ENCODE data around the gene RARG.

The RARG gene

DNA sequence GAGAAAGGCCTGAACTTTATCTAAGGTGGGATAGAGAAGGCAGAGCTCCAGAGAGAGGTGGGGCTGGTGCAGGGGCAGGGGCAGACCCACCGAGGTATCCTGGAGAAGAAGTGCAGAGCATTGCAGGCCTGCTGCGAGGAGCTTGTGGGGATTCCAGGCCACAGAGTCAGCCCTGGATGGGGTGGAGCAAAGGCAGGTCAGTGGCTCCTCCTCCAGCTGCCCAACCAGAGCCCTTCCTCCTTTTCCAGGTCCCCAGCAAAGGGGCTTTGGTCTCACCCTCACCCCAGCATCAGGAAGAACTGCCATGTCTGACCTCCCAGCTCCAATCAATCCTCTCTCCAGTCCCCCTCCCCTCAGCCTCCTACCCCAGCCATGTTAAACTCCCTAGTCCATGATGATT, 71.3 kb downstream of the RARG start:
- Mint-ChIP-seq H3K27me3 (ENCODE audit: low read depth) (no peaks in the 10 kb centered on the region), H3K36me3 (ENCODE audit: low read depth) (peaks cover 22% of the 10 kb centered on the region), H3K4me1 (no peaks in the 10 kb centered on the region), H3K27ac (no peak overlapping the region), H3K4me3 (no peak overlapping the region), H3K9me3 (no peaks in the 10 kb centered on the region)
- TF ChIP-seq, protein P1, sequence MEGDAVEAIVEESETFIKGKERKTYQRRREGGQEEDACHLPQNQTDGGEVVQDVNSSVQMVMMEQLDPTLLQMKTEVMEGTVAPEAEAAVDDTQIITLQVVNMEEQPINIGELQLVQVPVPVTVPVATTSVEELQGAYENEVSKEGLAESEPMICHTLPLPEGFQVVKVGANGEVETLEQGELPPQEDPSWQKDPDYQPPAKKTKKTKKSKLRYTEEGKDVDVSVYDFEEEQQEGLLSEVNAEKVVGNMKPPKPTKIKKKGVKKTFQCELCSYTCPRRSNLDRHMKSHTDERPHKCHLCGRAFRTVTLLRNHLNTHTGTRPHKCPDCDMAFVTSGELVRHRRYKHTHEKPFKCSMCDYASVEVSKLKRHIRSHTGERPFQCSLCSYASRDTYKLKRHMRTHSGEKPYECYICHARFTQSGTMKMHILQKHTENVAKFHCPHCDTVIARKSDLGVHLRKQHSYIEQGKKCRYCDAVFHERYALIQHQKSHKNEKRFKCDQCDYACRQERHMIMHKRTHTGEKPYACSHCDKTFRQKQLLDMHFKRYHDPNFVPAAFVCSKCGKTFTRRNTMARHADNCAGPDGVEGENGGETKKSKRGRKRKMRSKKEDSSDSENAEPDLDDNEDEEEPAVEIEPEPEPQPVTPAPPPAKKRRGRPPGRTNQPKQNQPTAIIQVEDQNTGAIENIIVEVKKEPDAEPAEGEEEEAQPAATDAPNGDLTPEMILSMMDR (IDR thresholded peaks at IDR 0.05; ENCODE audit: unreplicated experiment in 3 of 3) = no peak
